WTC11 (cell line): Measurements from ENCODE around the gene ZNF212. TPM values are rescaled to one million over a fixed set of nuclear protein-coding genes. Genes with fewer than 3 reads are reported as not detected.

Source experiments
- ATAC-seq: fragments of 200-7000 bp; cut with Tn5 transposase; 2 replicates; pipeline ENCODE4 v1.10.0; 2021; ENCODE audit warnings: mild to moderate bottlenecking, moderate library complexity
- CTCF ChIA-PET: fragments of 300-600 bp; sonication (Branson Sonifier 250); formaldehyde crosslinking; loops from one replicate; lab custom pipeline; 2021; ENCODE audit warnings: antibody characterized with exemption; lab: Charles Lee
- POLR2A ChIA-PET: fragments of 350-600 bp; sonication (Branson Sonifier 250); formaldehyde crosslinking; loops from one replicate; lab custom pipeline; 2021; ENCODE audit warnings: antibody characterized with exemption; lab: Charles Lee
- DNase-seq: peaks from one replicate; pipeline ENCODE4 v3.0.0; 2021; ENCODE audit warnings: low spot score
- H3K27ac Mint-ChIP-seq: 2 replicates; pipeline ENCODE4 v1.8.0; 2021; ENCODE audit warnings: mixed read lengths
- H3K27me3 Mint-ChIP-seq: 2 replicates; pipeline ENCODE4 v1.8.0; 2021; ENCODE audit warnings: low read depth, mild to moderate bottlenecking, moderate library complexity, mixed read lengths
- H3K36me3 Mint-ChIP-seq: 2 replicates; pipeline ENCODE4 v1.8.0; 2021; ENCODE audit warnings: mixed read lengths
- H3K4me1 Mint-ChIP-seq: 2 replicates; pipeline ENCODE4 v1.8.0; 2022; ENCODE audit warnings: mixed read lengths
- H3K4me3 Mint-ChIP-seq: 2 replicates; pipeline ENCODE4 v1.8.0; 2021; ENCODE audit warnings: mild to moderate bottlenecking, moderate library complexity, mixed read lengths
- H3K9me3 Mint-ChIP-seq: 2 replicates; pipeline ENCODE4 v1.8.0; 2021; ENCODE audit warnings: mixed read lengths
- E2F5 ChIP-seq: sonication (generic); formaldehyde crosslinking; IDR thresholded peaks from 2 replicates; pipeline ENCODE4 v1.8.1; 2022; ENCODE audit warnings: mild to moderate bottlenecking, moderate library complexity, missing genetic modification reagents
- FOXP1 ChIP-seq: sonication (generic); formaldehyde crosslinking; IDR thresholded peaks from 2 replicates; pipeline ENCODE4 v1.8.0; 2022; ENCODE audit warnings: missing genetic modification reagents, mild to moderate bottlenecking, moderate library complexity, borderline replicate concordance
- GABPB1 ChIP-seq: sonication (generic); formaldehyde crosslinking; IDR thresholded peaks from 2 replicates; pipeline ENCODE4 v1.8.1; 2023; ENCODE audit warnings: mild to moderate bottlenecking, missing genetic modification reagents
- GTF2I ChIP-seq: fragments of 250-450 bp; sonication (Bioruptor Pico); conservative IDR thresholded peaks from 2 replicates; pipeline ENCODE4 v1.4.0; 2021; ENCODE audit warnings: mild to moderate bottlenecking
- HMGXB4 ChIP-seq: sonication (generic); formaldehyde crosslinking; IDR thresholded peaks from 2 replicates; pipeline ENCODE4 v1.8.1; 2023; ENCODE audit warnings: mild to moderate bottlenecking, moderate library complexity, missing genetic modification reagents
- IRF2 ChIP-seq: sonication (generic); formaldehyde crosslinking; IDR thresholded peaks from 2 replicates; pipeline ENCODE4 v1.8.0; 2022; ENCODE audit warnings: low read depth, missing genetic modification reagents, borderline replicate concordance
- JAZF1 ChIP-seq: fragments of 250-450 bp; sonication (Bioruptor Pico); IDR thresholded peaks from 2 replicates; pipeline ENCODE4 v1.9.0; 2021; ENCODE audit warnings: moderate library complexity, mild to moderate bottlenecking, inconsistent platforms
- JUN ChIP-seq: sonication (generic); formaldehyde crosslinking; IDR thresholded peaks from 2 replicates; pipeline ENCODE4 v1.8.0; 2023; ENCODE audit warnings: mild to moderate bottlenecking, missing genetic modification reagents
- NFYB ChIP-seq: sonication (generic); formaldehyde crosslinking; conservative IDR thresholded peaks from 2 replicates; pipeline ENCODE4 v1.8.0; 2022; ENCODE audit warnings: low read depth, missing genetic modification reagents
- RORB ChIP-seq: fragments of 250-450 bp; sonication (Bioruptor Pico); IDR thresholded peaks from 2 replicates; pipeline ENCODE4 v1.9.0; 2021; ENCODE audit warnings: mild to moderate bottlenecking
- SMAD4 ChIP-seq: sonication (generic); formaldehyde crosslinking; IDR thresholded peaks from 2 replicates; pipeline ENCODE4 v1.8.0; 2022; ENCODE audit warnings: mild to moderate bottlenecking, missing genetic modification reagents
- STAT6 ChIP-seq: sonication (generic); formaldehyde crosslinking; conservative IDR thresholded peaks from 2 replicates; pipeline ENCODE4 v1.8.1; 2023; ENCODE audit warnings: mild to moderate bottlenecking, low read depth, missing genetic modification reagents, moderate library complexity
- TEAD1 ChIP-seq: sonication (generic); formaldehyde crosslinking; IDR thresholded peaks from 2 replicates; pipeline ENCODE4 v1.8.0; 2022; ENCODE audit warnings: mild to moderate bottlenecking, missing genetic modification reagents
- TP53 ChIP-seq: sonication (generic); formaldehyde crosslinking; IDR thresholded peaks from 2 replicates; pipeline ENCODE4 v1.8.1; 2023; ENCODE audit warnings: mild to moderate bottlenecking, missing genetic modification reagents
- USF2 ChIP-seq: sonication (generic); formaldehyde crosslinking; IDR thresholded peaks from 2 replicates; pipeline ENCODE4 v1.8.1; 2023; ENCODE audit warnings: mild to moderate bottlenecking, missing genetic modification reagents, moderate library complexity
- ZMAT4 ChIP-seq: fragments of 250-450 bp; sonication (Bioruptor Pico); IDR thresholded peaks from 2 replicates; pipeline ENCODE4 v1.9.0; 2021; ENCODE audit warnings: mild to moderate bottlenecking
- ZNF281 ChIP-seq: sonication (generic); formaldehyde crosslinking; IDR thresholded peaks from 2 replicates; pipeline ENCODE4 v1.8.0; 2023; ENCODE audit warnings: mild to moderate bottlenecking, missing genetic modification reagents
- ZNF396 ChIP-seq: fragments of 250-450 bp; sonication (Bioruptor Pico); IDR thresholded peaks from 2 replicates; pipeline ENCODE4 v1.8.0; 2021; ENCODE audit warnings: mild to moderate bottlenecking, moderate library complexity, borderline replicate concordance
- ZNF423 ChIP-seq: fragments of 250-450 bp; sonication (Bioruptor Pico); IDR thresholded peaks from 2 replicates; pipeline ENCODE4 v2.1.2; 2022; ENCODE audit warnings: mild to moderate bottlenecking, moderate library complexity
- ZNF532 ChIP-seq: fragments of 250-450 bp; sonication (Bioruptor Pico); IDR thresholded peaks from 2 replicates; pipeline ENCODE4 v1.9.0; 2021; ENCODE audit warnings: mild to moderate bottlenecking, borderline replicate concordance
- total RNA-seq: library from RNA; stranded (reverse); gene quantifications from 3 replicates; pipeline ENCODE4 v1.2.3, GENCODE V29; 2021

ZNF212 gene
- total RNA-seq, 1 experiment from 2014 or later: 23.0 TPM

- TF ChIP-seq STAT6 (CRISPR knock-in tag) (no peak), ZNF532 (CRISPR knock-in tag) (no peak), IRF2 (CRISPR knock-in tag) (no peak), TEAD1 (no peak), ZNF281 (CRISPR knock-in tag) (no peak), TP53 (no peak), ZNF396 (CRISPR knock-in tag) (no peak), FOXP1 (no peak)
Observed at GRCh38 chr7:149280661-149281507, 41.4 kb downstream of the ZNF212 start (continued).

- no peak for DNase-seq
- CTCF ChIA-PET: interaction anchor here (2.1 kb wide), 1 partner anchor 20 kb away, joined by 5 read pairs; the partner anchor contains the start of gene ZNF783
- POLR2A ChIA-PET: no interaction called here
- no peaks in the 10 kb centered on the region for H3K9me3 Mint-ChIP-seq
- H3K4me3 Mint-ChIP-seq: no peak overlapping the region
- H3K4me1 Mint-ChIP-seq: peaks cover 17% of the 10 kb centered on the region
- peaks cover 26% of the 10 kb centered on the region for H3K27me3 Mint-ChIP-seq
- H3K36me3 Mint-ChIP-seq: peaks cover 21% of the 10 kb centered on the region
- no peak overlapping the region for H3K27ac Mint-ChIP-seq
- no peak for ATAC-seq
- TF ChIP-seq NFYB (CRISPR knock-in tag) (no peak), RORB (CRISPR knock-in tag) (no peak), IRF2 (CRISPR knock-in tag) (no peak), JUN (CRISPR knock-in tag) (no peak), GTF2I (CRISPR knock-in tag) (no peak), ZNF423 (CRISPR knock-in tag) (no peak), ZMAT4 (CRISPR knock-in tag) (no peak), SMAD4 (CRISPR knock-in tag) (no peak), HMGXB4 (CRISPR knock-in tag) (no peak), JAZF1 (CRISPR knock-in tag) (no peak), USF2 (no peak), GABPB1 (CRISPR knock-in tag) (no peak), TP53 (no peak), E2F5 (no peak)
Observed at GRCh38 chr7:149281508-149282330, 42.3 kb downstream of the ZNF212 start.
